ENCODE measurements around the gene MVP.
A peak's percentile ranks its signal among the peaks of the same experiment; 100 is the strongest.

The MVP gene

GRCh38 chr16:29804020-29804419 lies 16.2 kb upstream of the MVP start (continued):
- TF ChIP-seq BACH2 (CRISPR knock-in tag; IDR thresholded peaks at IDR 0.05; ENCODE audit: borderline replicate concordance), result no peak
- no peak for TF ChIP-seq ZFP30 (CRISPR knock-in tag; IDR thresholded peaks at IDR 0.05)
- TF ChIP-seq ESRRG (CRISPR knock-in tag; IDR thresholded peaks at IDR 0.05), result no peak
- TF ChIP-seq TSHZ2 (CRISPR knock-in tag; IDR thresholded peaks at IDR 0.05), result no peak
- TF ChIP-seq OSR1 (CRISPR knock-in tag; IDR thresholded peaks at IDR 0.05), result no peak
- TF ChIP-seq ZNF8 (CRISPR knock-in tag; IDR thresholded peaks at IDR 0.05), result no peak

GRCh38 chr16:29804455-29805231 lies 15.6 kb upstream of the MVP start:
- no peak for TF ChIP-seq POU6F1 (CRISPR knock-in tag; IDR thresholded peaks at IDR 0.05; ENCODE audit: borderline replicate concordance, low read depth)
- no peak for TF ChIP-seq ISL1 (CRISPR knock-in tag; IDR thresholded peaks at IDR 0.05)
- TF ChIP-seq ZFP3 (CRISPR knock-in tag; IDR thresholded peaks at IDR 0.05), result no peak
- no peak for TF ChIP-seq PATZ1 (CRISPR knock-in tag; IDR thresholded peaks at IDR 0.05; ENCODE audit: borderline replicate concordance)
- TF ChIP-seq ARNTL (CRISPR knock-in tag; IDR thresholded peaks at IDR 0.05; ENCODE audit: borderline replicate concordance, low read depth), result no peak
- TF ChIP-seq ZNF565 (CRISPR knock-in tag; conservative IDR thresholded peaks at IDR 0.05; ENCODE audit: low read depth), result no peak
- no peak for TF ChIP-seq CSRNP3 (CRISPR knock-in tag; IDR thresholded peaks at IDR 0.05)
- no peak for TF ChIP-seq OSR1 (CRISPR knock-in tag; IDR thresholded peaks at IDR 0.05)
- TF ChIP-seq BACH2 (CRISPR knock-in tag; IDR thresholded peaks at IDR 0.05; ENCODE audit: borderline replicate concordance), result no peak
- TF ChIP-seq GLIS3 (CRISPR knock-in tag; IDR thresholded peaks at IDR 0.05), result no peak
- no peak for TF ChIP-seq ZFP30 (CRISPR knock-in tag; IDR thresholded peaks at IDR 0.05)
- TF ChIP-seq CSDC2 (CRISPR knock-in tag; IDR thresholded peaks at IDR 0.05), result no peak
- no peak for TF ChIP-seq SNAI2 (CRISPR knock-in tag; IDR thresholded peaks at IDR 0.05)
- no peak for TF ChIP-seq RARB (CRISPR knock-in tag; IDR thresholded peaks at IDR 0.05)
- TF ChIP-seq ESRRG (CRISPR knock-in tag; IDR thresholded peaks at IDR 0.05), result no peak
- TF ChIP-seq ZNF70 (CRISPR knock-in tag; IDR thresholded peaks at IDR 0.05), result no peak
- no peak for ATAC-seq

GRCh38 chr16:29805232-29806098 lies 14.8 kb upstream of the MVP start:
- peak; percentile 70 for ATAC-seq
- TF ChIP-seq CREB5 (CRISPR knock-in tag; IDR thresholded peaks at IDR 0.05; ENCODE audit: low read depth), result no peak
- no peak for TF ChIP-seq ARNTL (CRISPR knock-in tag; IDR thresholded peaks at IDR 0.05; ENCODE audit: borderline replicate concordance, low read depth)
- TF ChIP-seq ZFP3 (CRISPR knock-in tag; IDR thresholded peaks at IDR 0.05), result no peak
- no peak for TF ChIP-seq PPARA (CRISPR knock-in tag; IDR thresholded peaks at IDR 0.05; ENCODE audit: borderline replicate concordance)
- TF ChIP-seq ISL1 (CRISPR knock-in tag; IDR thresholded peaks at IDR 0.05), result no peak
- TF ChIP-seq POU6F1 (CRISPR knock-in tag; IDR thresholded peaks at IDR 0.05; ENCODE audit: borderline replicate concordance, low read depth), result no peak
- TF ChIP-seq PATZ1 (CRISPR knock-in tag; IDR thresholded peaks at IDR 0.05; ENCODE audit: borderline replicate concordance), result 0 out of 2 replicates have a peak, but pooled peaks have one; percentile 27
- no peak for TF ChIP-seq ESRRG (CRISPR knock-in tag; IDR thresholded peaks at IDR 0.05)
- peak; percentile 88; the same call in 1 of the 2 replicates for TF ChIP-seq SNAI2 (CRISPR knock-in tag; IDR thresholded peaks at IDR 0.05)
- TF ChIP-seq ZNF70 (CRISPR knock-in tag; IDR thresholded peaks at IDR 0.05), result no peak
- no peak for TF ChIP-seq ZNF8 (CRISPR knock-in tag; IDR thresholded peaks at IDR 0.05)
- no peak for TF ChIP-seq BACH2 (CRISPR knock-in tag; IDR thresholded peaks at IDR 0.05; ENCODE audit: borderline replicate concordance)
- peak; percentile 63; the same call in 1 of the 2 replicates for TF ChIP-seq GLIS3 (CRISPR knock-in tag; IDR thresholded peaks at IDR 0.05)
- TF ChIP-seq TOX (CRISPR knock-in tag; IDR thresholded peaks at IDR 0.05; ENCODE audit: borderline replicate concordance), result no peak
- TF ChIP-seq ZNF565 (CRISPR knock-in tag; conservative IDR thresholded peaks at IDR 0.05; ENCODE audit: low read depth), result 0 out of 2 replicates have a peak, but pooled peaks have one; percentile 19

All from SK-N-SH treated with all-trans-retinoic acid at 6 μM for 48 hours (cell line).